Activated CD8-positive, alpha-beta memory T cell treated with anti-CD3 and anti-CD28 coated beads for 1 hour (primary cell): Measurements from ENCODE around the gene OTUD5.

Experiments used
- DNase-seq, 2 donors: peaks; one replicate each; pipeline ENCODE4 v3.0.0-alpha.2; 2020; ENCODE audit warnings: low read depth in 1 of 2; ENCODE audit errors: extremely low read depth in 1 of 2

OTUD5 gene

DNA sequence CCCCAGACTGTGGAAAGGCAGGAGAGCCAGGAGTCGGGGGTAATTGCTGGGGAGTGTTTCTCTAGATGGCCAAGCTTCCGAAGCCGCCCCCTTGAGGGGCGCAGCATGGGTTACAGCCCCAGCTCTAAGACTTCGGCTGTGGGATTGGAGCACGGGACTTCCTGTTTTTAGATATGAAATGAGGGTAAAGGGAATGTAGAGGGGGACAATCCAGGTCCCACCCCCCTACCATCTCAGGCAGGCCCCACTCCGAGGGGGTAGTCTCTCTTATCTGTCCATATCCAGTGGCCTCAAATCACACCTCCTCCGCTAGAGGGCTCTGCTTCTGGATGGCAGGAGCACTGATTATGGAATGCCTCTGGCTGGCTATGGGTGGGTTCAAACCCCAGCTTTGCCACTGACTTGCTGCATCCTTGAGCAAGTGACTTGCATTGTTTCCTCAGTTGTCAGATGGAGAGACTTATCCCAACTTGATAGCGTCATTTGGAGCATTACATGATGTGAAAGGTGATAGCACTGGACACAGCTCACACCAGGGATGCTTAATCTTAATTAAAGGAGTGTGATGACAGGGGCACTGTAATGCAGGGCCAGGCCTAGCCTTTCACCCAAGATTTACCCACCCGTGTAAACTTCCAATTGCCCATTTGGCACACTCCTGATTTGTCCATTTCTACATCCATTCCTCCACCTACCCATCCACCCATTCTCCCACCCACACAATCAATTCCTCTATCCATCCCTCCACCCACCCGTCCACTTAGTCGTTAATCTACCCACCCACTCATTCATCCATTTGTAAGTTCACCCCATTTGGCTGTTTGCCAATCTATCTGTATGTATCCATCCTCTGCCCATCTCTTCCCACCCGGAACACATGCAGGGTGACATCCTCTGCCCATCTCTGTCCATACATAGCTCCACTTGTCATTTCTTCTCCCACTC is 15.1 kb upstream of the OTUD5 start:
- no peak for DNase-seq

DNA sequence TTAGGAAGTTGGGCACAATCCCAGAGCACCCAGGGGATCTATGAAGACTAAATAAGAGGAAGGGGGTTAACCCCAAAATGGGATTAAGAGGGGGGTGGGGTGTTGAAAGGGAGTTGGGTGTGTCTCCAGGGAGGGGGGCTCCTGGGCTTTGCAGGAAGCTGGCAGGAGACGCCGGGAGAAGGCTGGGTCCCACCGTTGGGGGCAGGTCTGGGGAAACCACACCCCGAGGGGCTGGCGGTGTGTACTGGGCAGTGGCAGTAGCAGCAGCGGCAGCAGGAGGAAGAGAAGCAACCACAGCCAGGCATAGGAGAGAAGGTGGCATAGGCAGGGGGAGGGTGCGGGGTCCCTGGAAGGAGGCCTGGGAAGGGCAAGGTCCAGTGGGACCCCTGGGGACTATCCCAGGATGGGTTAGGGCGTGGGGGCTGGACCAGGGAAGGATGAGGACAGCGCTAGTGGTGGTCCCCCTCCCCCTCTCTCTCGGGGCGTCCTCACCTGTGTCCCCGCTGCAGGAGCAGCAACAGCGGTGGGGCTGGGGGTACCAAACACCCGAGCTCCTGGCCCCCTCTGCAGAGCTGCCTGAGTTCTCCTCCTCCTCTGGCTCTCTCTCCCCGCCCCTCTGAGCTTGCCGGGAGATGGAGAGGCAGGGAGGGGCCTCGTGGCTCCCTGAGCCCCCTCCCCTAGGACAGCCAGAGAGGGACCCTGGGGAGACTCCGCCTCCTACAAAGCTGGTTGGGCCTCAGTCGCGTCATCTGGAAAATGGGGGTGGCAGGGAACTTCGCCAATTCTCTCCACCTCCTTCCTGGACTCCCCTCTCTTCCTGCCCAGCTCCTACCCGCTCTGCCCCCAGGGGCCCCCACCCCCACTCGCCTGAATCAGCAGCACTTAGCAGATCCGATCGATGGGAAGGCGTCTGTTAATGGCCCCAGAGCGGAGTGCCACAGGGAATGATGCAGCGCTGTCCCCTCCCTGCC is 14.1 kb upstream of the OTUD5 start, which contains the start of gene KCND1:
KCND1 (minus strand) TSS at position 596 of the 971 bp plus-strand sequence. CDS start 1,573 bp downstream, outside the sequence.
- no peak for DNase-seq

DNA sequence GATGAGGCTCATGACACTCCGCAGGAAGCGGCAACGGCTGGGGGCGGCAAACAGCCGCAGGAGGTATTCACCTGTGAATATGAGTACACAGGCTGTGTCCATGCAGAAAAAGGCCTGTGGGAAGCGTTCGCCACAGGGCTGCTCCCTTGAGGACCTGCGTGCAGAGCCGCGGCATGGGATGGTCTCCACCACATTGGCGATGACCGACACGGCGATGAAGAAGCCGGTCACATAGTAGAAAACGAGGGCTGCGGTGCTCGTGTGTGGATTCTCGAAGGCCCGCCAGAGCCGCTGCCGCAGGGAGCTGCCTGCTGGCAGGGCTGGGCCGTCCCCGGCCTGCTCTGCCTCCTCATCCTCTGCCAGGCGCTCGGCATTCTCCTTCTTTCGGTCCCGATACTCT is 12.1 kb upstream of the OTUD5 start:
- no peak for DNase-seq

DNA sequence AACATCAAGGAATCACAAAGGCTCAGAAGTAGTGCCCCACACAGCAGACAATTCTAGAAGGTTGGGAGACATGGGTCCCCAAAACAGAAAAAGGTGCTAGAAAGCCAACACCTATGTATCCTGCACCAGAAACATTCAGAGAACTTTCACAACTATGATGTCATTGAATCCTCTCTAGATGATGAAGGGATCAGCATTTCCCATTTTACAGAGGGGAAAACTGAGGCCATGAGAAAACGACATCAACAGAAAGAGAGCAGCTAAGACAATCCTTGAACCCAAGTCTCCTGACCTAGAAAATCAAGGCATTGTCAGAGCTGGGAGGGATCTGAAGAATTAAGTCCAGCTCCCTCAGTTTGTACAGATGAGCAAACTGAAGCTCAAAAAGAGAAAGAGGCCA is 11.0 kb upstream of the OTUD5 start:
- DNase-seq, result no peak

DNA sequence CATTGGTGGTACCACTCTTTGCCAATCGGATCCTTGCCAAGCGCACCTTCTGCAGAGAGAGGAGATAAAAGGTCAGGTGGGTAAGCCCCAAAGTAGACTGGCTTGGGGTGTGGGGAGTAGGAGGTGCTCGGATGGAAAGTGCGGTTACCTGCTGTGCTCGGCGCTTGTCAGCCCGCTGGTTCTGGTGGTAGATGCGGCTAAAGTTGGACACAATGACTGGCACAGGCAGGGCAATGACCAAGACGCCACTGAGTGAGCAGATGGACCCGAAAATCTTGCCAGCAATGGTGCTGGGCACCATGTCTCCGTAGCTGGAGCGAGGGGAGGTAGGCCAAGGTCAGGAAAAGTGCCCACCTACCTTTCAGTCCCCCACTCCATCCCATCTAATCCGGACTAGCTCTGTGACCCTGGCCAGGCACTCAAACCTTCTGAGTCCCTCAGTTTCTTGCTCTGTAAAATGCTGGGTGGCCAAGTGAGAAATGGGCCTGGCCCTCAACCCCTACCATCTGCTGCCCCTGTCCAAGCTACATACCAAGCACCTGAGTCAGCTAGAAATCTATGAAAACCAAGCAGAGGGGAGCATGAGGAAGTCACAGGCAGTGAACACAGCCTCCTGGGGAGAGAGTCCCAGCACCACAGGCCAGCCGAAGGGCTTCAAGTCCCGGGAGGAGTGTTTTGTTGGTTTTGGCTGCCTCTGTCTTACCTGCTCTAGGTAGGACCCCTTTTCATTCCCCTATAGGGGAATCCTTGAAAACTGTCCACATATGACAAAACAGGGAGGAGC is 9.6 kb upstream of the OTUD5 start:
- no peak for DNase-seq

DNA sequence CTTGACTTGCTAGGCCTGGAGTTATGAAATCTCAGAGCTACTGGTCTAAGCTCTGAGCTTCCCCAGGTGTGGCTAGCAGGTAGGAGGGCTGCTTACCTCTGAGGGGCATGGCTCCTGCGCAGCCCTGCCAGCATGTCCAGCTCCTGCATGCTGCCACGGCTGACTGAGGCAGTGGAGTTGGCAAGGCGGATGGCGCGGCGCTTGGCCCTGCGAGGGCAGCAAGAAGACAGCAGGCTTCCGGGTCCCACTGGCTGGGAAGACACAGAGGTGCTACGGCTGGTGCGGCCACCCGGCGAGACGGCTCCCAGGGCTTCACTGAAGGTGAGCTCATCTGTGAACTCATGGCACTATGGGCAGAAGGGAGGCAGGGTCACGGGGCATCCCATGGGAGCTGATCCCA is 8.6 kb upstream of the OTUD5 start:
- DNase-seq, result no peak

DNA sequence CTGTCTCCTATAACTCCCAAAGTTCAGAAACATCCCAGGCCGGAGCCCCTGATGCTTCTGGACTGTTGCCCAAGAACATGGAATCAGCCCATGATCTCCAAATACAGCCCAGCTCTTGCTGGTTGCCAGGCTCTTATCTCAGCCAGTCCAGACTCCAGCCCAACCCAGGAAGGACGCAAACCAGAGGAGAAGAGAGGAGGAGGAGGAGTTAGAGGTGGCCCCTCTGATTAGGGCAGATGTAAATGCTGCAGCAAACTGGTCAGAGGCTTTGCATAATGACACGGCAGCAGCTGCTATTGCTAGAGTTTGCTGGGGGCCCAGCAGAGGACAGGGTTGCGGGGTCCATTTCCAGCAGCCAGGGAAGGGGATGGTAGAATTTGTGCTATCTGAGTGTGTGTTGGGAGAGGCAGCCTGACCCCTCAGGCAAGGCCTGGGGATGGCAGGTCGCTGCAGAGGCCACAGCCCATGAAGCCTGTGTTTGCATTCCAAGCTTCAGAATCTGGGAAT is 4.2 kb upstream of the OTUD5 start:
- DNase-seq, result no peak

DNA sequence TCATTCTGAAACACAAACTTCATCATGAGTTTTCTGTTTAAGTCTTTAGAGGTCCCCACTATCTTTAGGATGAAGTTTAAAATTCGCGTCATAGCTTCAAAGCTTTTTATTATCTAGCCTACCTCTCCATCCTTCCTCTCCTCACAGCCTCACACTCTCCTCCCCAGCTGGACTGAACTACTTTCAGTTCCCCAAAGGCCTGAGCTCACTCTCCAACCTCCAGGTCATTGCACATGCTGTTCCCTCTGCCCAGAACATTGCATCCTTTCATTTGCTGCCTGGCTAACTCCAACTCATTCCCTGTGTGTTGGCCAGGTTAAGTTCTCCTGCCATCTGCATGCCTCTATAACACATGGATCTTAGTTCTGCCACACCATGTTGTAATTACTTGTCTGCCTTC is 2.9 kb upstream of the OTUD5 start:
- no peak for DNase-seq

DNA sequence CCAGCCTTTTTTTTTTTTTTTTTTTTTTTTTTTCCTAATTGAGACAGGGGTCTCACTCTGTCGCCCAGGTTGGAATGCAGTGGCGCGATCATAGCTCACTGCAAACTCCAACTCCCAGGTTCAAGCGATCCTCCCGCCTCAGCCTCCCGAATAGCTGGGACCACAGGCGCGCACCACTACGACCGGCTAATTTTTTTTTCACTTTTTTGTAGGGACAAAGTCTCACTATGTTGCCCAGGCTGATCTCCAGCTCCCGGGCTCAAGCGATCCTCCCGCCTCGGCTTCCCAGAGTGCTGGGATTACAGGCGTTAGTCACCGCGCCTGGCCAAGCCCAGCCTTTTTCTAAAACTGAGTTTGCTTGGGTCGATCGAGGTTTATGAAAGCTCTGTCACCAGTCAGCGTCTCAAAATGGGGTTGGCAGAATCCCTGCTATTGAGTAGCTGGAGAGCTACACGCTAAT is 1.3 kb upstream of the OTUD5 start:
- DNase-seq, result no peak

DNA sequence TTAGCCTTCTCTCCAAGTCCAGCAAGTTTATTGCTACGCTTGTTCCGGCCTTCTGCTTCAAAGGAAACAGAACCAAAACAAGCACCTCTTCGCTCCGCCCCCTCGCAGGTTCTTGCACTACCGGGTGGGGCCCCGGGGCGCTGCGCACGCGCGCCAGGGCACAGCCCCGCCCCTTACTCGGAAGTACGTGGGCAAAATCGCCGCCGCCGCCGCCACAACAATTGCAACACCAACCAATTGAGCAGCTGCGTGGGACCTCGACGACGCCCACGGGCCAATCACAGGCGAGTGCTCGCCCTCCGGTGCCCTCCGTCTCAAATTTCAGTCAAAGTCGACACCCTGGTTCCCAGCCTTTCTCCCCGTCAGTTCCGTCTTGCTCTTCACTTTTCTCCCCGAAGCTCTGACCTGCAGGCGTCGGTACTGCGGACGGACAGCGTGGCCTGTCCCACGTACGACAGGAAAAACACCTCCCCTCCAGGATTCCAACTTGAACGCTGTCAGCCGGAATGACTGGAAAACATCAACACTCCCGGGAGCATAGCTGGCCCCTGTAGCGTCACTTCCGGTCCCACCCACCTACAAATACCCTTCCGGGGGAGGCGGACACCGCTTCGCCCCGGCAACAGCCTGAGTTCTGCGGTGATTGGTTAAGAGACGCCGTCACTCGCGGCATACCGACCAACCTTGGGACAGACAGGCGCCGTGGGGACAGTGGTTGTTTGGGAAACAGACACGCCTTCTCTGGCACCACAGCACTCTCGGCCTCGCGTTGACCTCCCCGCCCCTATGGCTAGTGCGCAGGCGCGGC is 624 bp upstream of the OTUD5 start:
- DNase-seq, result peak; percentile 83 to 84

DNA sequence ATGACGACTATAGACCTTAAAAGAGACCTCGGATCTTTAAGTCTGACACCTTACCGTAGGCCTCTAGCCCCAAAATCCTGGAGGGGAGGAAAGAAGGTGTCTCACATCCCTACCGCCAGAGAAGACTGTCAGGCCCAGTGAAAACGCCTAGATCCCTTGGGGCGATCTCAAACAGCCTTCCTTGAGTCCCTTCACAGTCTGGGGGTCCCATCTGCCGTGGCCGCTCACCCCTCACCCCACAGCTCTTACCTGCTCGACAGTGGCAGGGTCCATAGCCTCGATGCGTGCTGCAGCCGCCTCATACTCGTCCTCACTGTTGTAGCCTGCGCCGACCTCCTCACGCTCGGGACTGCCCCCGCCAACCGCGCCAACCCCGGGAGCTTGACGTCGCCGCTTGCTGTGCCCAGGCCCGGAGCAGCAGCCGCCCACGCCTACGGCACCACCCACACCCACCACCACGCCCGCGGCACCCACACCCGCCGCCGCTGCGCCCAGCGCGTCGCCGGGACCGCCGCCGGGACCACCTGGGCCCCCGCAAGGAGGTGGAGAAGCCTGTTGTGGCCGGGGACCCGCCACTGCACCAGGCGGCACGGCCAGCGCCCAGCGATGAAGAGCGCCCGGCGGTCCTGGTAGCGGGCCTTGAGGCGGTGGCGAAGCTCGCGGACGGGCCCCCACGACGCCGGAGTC is 536 bp downstream of the OTUD5 start:
- peak in 1 of 2 donors; percentile 33 for DNase-seq

DNA sequence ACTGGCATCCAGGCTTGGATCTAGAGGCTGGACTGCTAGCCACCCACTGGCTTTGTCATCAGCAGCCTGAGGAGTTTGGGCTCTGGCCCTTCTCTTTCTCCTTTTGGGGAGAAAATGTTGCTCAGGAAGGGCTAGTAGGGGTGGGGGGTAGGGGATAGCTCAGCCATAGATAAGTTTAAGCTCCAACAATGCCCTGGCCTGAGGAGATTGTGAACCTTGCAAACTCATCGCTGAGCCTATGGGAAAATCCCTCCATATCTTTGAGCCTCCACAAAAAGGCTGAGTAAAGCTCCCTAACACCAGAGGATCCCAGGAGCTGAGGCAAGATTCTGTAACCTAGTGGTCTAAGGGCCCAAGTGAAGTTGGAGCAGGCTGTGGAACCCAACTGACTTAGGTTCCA is 8.8 kb downstream of the OTUD5 start:
- DNase-seq, result no peak

DNA sequence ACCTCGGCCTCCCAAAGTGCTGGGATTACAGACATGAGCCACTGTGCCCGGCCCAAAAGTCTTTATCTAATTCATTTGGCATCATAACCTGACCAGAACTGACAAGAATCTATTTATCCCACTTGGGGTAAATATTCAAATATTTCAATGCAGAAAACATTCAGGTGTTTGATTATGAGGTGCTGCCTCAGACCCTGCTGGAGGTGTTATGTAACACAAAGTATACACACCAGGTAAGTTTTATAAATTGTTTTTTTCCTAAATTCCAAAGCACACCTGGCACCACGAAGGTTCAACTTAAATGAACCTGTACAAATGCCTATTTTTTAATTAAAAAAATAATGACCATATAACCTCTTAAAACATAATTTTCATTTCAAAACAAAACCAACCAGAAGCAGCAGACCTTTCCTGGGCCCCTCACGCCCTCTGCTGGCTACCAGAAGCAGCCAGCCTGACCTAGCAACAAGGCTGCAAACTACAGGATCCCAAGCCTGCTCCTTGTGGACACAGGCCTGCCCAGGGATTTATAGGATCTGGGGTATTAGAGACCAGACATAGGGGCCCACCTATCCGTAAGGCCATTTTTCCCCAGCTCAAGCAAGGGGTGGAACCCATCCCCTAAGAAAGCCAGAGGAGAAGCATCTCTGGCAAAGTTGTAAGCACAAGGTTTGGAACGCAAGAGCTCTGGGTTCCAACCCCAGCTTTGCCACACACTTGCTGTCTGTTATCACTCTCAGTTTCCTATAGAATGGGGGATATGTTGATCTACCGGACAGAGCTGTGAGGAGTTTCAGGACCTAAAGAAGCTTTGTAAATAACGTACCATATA is 11.7 kb downstream of the OTUD5 start:
- DNase-seq, result no peak

DNA sequence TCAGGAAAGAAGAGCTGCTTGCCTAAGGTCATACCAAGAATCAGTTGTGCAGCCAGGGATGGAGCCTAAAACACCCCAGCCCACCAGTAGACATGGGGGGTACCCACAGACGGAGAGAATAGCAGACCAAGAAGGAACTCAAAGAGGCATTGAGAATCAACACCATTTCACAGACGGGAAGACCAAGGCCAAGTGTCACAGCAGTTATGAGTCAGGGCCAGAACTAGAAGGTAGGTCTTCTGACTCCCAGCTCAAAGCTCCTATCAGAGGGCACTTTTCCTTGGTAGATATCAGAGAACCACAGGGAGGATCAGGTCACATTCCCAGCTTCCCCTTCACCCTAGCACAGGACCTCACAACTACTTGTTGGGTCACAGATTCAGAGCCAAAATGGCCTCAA is 14.5 kb downstream of the OTUD5 start:
- no peak for DNase-seq

DNA sequence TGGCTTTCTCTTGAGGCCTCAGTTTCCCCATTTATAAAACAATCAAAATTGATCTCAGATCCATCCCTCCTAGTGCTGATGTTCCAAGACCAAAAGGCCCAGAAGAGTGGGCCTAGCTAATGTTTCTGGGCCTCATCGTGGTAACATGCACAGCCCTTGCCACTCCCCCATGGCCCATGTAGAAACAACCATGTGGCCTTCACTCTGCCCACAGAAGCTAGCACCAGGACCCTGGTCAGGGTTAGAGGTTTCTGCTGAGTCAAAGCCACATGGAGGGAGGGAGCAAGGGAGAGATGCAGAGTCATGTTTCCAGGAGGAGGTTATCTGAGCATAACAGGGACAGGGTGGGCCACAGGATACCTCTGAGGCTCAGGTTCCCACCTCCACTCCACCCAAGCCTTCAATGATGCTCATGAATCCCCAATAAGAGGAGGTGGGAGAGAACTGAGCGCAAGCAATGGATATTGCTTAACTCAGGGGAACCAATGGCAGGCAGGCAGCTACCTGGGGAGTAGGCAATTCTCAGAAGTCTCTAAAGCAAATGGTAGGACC is 16.9 kb downstream of the OTUD5 start:
- DNase-seq, result no peak

DNA sequence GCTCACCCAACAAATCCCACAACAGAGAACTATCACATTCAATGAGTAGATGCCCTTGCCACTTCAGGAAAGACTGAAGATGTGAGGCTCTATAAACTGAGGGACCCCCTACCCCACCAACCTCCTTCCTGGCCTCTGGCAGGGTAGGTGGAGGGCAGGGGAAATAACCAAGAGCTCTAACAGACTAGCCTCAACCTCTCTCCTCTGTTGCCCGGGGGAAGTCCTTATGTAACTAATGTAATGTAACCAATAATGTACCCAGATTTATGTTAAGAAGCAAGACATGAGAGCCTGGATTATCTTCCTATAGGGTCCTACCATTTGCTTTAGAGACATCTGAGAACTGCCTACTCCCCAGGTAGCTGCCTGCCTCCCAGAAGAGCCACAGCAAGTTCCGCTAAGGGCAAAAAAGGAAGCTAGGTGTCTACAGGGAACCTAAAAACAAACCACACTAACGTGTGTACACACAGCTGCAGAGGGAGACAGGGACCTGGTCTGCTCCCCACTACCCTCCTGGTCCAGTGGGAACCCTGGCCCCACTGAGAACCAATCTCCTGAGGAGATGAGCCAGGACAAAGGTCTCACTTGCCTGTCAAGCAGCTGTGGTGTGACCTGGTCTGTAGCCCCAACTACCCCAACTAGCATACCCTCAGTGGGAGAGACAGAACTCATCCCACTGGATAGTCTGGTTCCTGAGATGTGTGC is 17.7 kb downstream of the OTUD5 start:
- no peak for DNase-seq

DNA sequence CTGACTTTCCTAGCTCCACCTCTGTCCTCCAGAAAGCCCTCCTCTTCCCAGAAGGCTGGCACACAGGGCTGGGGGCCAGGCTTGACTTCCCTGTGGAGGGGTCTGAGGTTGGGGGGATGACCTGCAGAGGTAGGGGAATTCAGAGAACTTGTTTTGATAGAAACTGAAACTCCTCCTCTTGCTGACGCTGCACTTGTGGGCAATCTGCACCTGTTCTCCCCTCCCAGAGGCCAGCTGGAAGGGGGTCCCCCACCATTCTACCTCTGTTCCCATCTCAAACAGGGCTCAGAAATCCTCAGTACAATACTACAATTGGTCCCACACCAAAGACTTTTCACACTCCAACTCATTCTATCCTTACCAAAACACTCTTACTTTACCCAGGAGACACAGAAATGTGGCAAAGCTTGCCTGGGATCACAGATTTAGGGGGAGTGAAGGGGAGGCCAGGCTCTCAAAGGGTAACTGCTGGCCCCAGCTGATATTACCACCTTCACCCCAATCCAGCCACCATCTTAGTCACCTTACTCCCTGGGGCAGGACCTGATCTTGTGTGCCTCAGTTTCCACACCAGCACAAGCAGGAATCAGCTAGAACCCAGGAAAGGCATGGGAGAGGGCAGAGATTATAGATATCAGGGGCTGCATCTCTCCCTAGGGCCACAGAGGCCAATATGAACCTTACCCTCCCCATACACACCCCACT is 18.5 kb downstream of the OTUD5 start:
- no peak for DNase-seq
